Osteocyte (in vitro differentiated cells): Measurements from ENCODE around the gene HLA-DPA1. TPM values are rescaled to one million over a fixed set of nuclear protein-coding genes. Genes with fewer than 3 reads are reported as not detected.

Experiments
- DNase-seq: peaks from one replicate; pipeline ENCODE4 v3.0.0; 2021; ENCODE audit warnings: mixed read lengths; ENCODE audit not compliant: unreplicated experiment; ENCODE audit errors: extremely low spot score
- H3K27ac Mint-ChIP-seq: one replicate; pipeline ENCODE4 v1.8.0; 2021; ENCODE audit warnings: mild to moderate bottlenecking, mixed read lengths; ENCODE audit not compliant: unreplicated experiment
- H3K27me3 Mint-ChIP-seq: one replicate; pipeline ENCODE4 v1.8.0; 2021; ENCODE audit warnings: mixed read lengths; ENCODE audit not compliant: unreplicated experiment
- H3K36me3 Mint-ChIP-seq: one replicate; pipeline ENCODE4 v1.8.0; 2021; ENCODE audit warnings: mixed read lengths; ENCODE audit not compliant: unreplicated experiment
- H3K4me1 Mint-ChIP-seq: one replicate; pipeline ENCODE4 v1.8.0; 2021; ENCODE audit warnings: mixed read lengths; ENCODE audit not compliant: unreplicated experiment
- H3K4me3 Mint-ChIP-seq: one replicate; pipeline ENCODE4 v1.8.0; 2021; ENCODE audit warnings: mild to moderate bottlenecking, moderate library complexity, mixed read lengths; ENCODE audit not compliant: unreplicated experiment
- H3K9me3 Mint-ChIP-seq: one replicate; pipeline ENCODE4 v1.8.0; 2021; ENCODE audit warnings: mixed read lengths; ENCODE audit not compliant: unreplicated experiment
- CTCF ChIP-seq: fragments of 200-600 bp; sonication (generic); IDR thresholded peaks from 2 replicates; pipeline ENCODE4 v1.5.0; 2021; ENCODE audit warnings: antibody characterized with exemption, mild to moderate bottlenecking, moderate library complexity
- total RNA-seq: library from RNA; stranded (reverse); gene quantifications from 2 replicates; pipeline ENCODE4 v1.2.1, GENCODE V29; 2021

HLA-DPA1 gene
- total RNA-seq, 1 donor from 2014 or later = 2.0 TPM

- Mint-ChIP-seq H3K36me3 (no peaks in the 10 kb centered on the region), H3K27ac (no peak overlapping the region), H3K9me3 (no peaks in the 10 kb centered on the region)
These were observed 55.0 kb downstream of the HLA-DPA1 start for GRCh38 chr6:33018418-33018817.

GRCh38 chr6:33017694-33018353 is 55.6 kb downstream of the HLA-DPA1 start:
- Mint-ChIP-seq H3K4me1 (peaks cover 7% of the 10 kb centered on the region), H3K27ac (no peak overlapping the region), H3K27me3 (peaks cover 71% of the 10 kb centered on the region), H3K4me3 (no peak overlapping the region), H3K9me3 (no peaks in the 10 kb centered on the region), H3K36me3 (no peaks in the 10 kb centered on the region)
- TF ChIP-seq CTCF = no peak
- DNase-seq = no peak

More at GRCh38 chr6:33018418-33018817, 55.0 kb downstream of the HLA-DPA1 start:
- TF ChIP-seq CTCF = no peak
- H3K4me3 Mint-ChIP-seq = no peak overlapping the region
- H3K4me1 Mint-ChIP-seq = peaks cover 7% of the 10 kb centered on the region
- no peak for DNase-seq
- H3K27me3 Mint-ChIP-seq = peaks cover 69% of the 10 kb centered on the region

GRCh38 chr6:33017018-33017417 is 56.4 kb downstream of the HLA-DPA1 start:
- H3K4me1 Mint-ChIP-seq = peaks cover 7% of the 10 kb centered on the region
- no peak overlapping the region for H3K27ac Mint-ChIP-seq
- H3K9me3 Mint-ChIP-seq = no peaks in the 10 kb centered on the region
- H3K27me3 Mint-ChIP-seq = peaks cover 75% of the 10 kb centered on the region
- H3K4me3 Mint-ChIP-seq = no peak overlapping the region
- H3K36me3 Mint-ChIP-seq = no peaks in the 10 kb centered on the region
- no peak for TF ChIP-seq CTCF
- no peak for DNase-seq

- Mint-ChIP-seq H3K4me3 (no peak overlapping the region), H3K27me3 (peaks cover 83% of the 10 kb centered on the region), H3K36me3 (no peaks in the 10 kb centered on the region), H3K27ac (no peak overlapping the region), H3K9me3 (no peaks in the 10 kb centered on the region), H3K4me1 (peaks cover 7% of the 10 kb centered on the region)
- DNase-seq = no peak
- no peak for TF ChIP-seq CTCF
These were observed 57.7 kb downstream of the HLA-DPA1 start for GRCh38 chr6:33015798-33016197.

- DNase-seq = no peak
- Mint-ChIP-seq H3K27me3 (peaks cover 82% of the 10 kb centered on the region), H3K27ac (no peak overlapping the region), H3K9me3 (no peaks in the 10 kb centered on the region), H3K4me3 (no peak overlapping the region), H3K36me3 (no peaks in the 10 kb centered on the region), H3K4me1 (peaks cover 7% of the 10 kb centered on the region)
- peak; percentile 78 for TF ChIP-seq CTCF
These were observed 58.4 kb downstream of the HLA-DPA1 start for GRCh38 chr6:33014841-33015634.
